Calu3 (cell line): ENCODE data around the gene ZNF3. TPM values are rescaled to one million over a fixed set of nuclear protein-coding genes. Genes with fewer than 3 reads are reported as not detected.

ENCODE experiments used
- BruUV-seq: library from RNA; stranded (reverse); fragments of 400-500 nt; replicated peaks from 2 replicates; lab custom pipeline; 2021; lab: Mats Ljungman, UMichigan
- CTCF ChIA-PET: fragments of 300-600 bp; sonication (Branson Sonifier 250); formaldehyde crosslinking; loops from one replicate; lab custom pipeline; 2022; ENCODE audit warnings: antibody characterized with exemption; lab: Charles Lee
- DNase-seq: peaks from one replicate; pipeline ENCODE4 v3.0.0; 2022
- H3K27ac Mint-ChIP-seq: one replicate; pipeline ENCODE4 v1.8.0; 2022; ENCODE audit warnings: mixed read lengths; ENCODE audit not compliant: unreplicated experiment
- H3K27me3 Mint-ChIP-seq: one replicate; pipeline ENCODE4 v1.8.0; 2022; ENCODE audit warnings: mixed read lengths; ENCODE audit not compliant: unreplicated experiment
- H3K36me3 Mint-ChIP-seq: one replicate; pipeline ENCODE4 v1.8.0; 2022; ENCODE audit warnings: mild to moderate bottlenecking, moderate library complexity, mixed read lengths; ENCODE audit not compliant: insufficient read depth, unreplicated experiment
- H3K4me1 Mint-ChIP-seq: one replicate; pipeline ENCODE4 v1.8.0; 2022; ENCODE audit warnings: mild to moderate bottlenecking, low read depth, mixed read lengths; ENCODE audit not compliant: unreplicated experiment
- H3K4me3 Mint-ChIP-seq: one replicate; pipeline ENCODE4 v1.8.0; 2022; ENCODE audit warnings: mild to moderate bottlenecking, low read depth, moderate library complexity, mixed read lengths; ENCODE audit not compliant: unreplicated experiment
- H3K9me3 Mint-ChIP-seq: one replicate; pipeline ENCODE4 v1.8.0; 2022; ENCODE audit warnings: low read depth, mixed read lengths; ENCODE audit not compliant: unreplicated experiment
- CTCF ChIP-seq: fragments of 200-600 bp; IDR thresholded peaks from one replicate; pipeline ENCODE4 v1.8.0; 2022; ENCODE audit warnings: antibody characterized with exemption; ENCODE audit not compliant: unreplicated experiment
- intact Hi-C: fragments of 100-400 bp; cut with micrococcal nuclease; formaldehyde crosslinking; loops from one replicate; pipeline ENCODE4 v1.10.0; 2022; ENCODE audit not compliant: unreplicated experiment
- total RNA-seq: library from RNA; stranded (reverse); gene quantifications from 2 replicates; pipeline ENCODE4 v1.2.3, GENCODE V29; 2022

ZNF3 gene
- total RNA-seq, 1 experiment from 2014 or later: 26.7 TPM

- no peak overlapping the region for H3K4me3 Mint-ChIP-seq
- no peak for TF ChIP-seq CTCF
- CTCF ChIA-PET: no interaction called here
- BruUV-seq: no TSS peak
- H3K4me1 Mint-ChIP-seq: no peaks in the 10 kb centered on the region
- H3K36me3 Mint-ChIP-seq: peaks cover 88% of the 10 kb centered on the region
- no peaks in the 10 kb centered on the region for H3K27me3 Mint-ChIP-seq
- no peak for DNase-seq
- intact Hi-C loops: no loop called here
- H3K27ac Mint-ChIP-seq: no peak overlapping the region
- H3K9me3 Mint-ChIP-seq: peaks cover 6% of the 10 kb centered on the region
Measured at GRCh38 chr7:100077205-100077604, 4.3 kb downstream of the ZNF3 start.

GRCh38 chr7:100075418-100075817 lies 6.1 kb downstream of the ZNF3 start:
- peaks cover 11% of the 10 kb centered on the region for H3K9me3 Mint-ChIP-seq
- no peak overlapping the region for H3K27ac Mint-ChIP-seq
- CTCF ChIA-PET: no interaction called here
- no TSS peak for BruUV-seq
- DNase-seq: no peak
- H3K27me3 Mint-ChIP-seq: no peaks in the 10 kb centered on the region
- H3K4me1 Mint-ChIP-seq: no peaks in the 10 kb centered on the region
- no peak overlapping the region for H3K4me3 Mint-ChIP-seq
- intact Hi-C loops: no loop called here
- no peak for TF ChIP-seq CTCF
- H3K36me3 Mint-ChIP-seq: peaks cover 90% of the 10 kb centered on the region

GRCh38 chr7:100074841-100075240 lies 6.7 kb downstream of the ZNF3 start:
- CTCF ChIA-PET: no interaction called here

GRCh38 chr7:100072462-100072861 lies 9.1 kb downstream of the ZNF3 start:
- Mint-ChIP-seq H3K36me3 (peaks cover 80% of the 10 kb centered on the region), H3K27me3 (no peaks in the 10 kb centered on the region), H3K4me3 (no peak overlapping the region), H3K4me1 (no peaks in the 10 kb centered on the region), H3K27ac (no peak overlapping the region), H3K9me3 (peaks cover 11% of the 10 kb centered on the region)
- CTCF ChIA-PET: no interaction called here
- BruUV-seq: no TSS peak
- DNase-seq: no peak
- intact Hi-C loops: no loop called here
- TF ChIP-seq CTCF: no peak

More at GRCh38 chr7:100074841-100075240, 6.7 kb downstream of the ZNF3 start:
- BruUV-seq: no TSS peak
- TF ChIP-seq CTCF: no peak
- H3K4me3 Mint-ChIP-seq: no peak overlapping the region
- H3K9me3 Mint-ChIP-seq: peaks cover 11% of the 10 kb centered on the region
- H3K4me1 Mint-ChIP-seq: no peaks in the 10 kb centered on the region
- no peak overlapping the region for H3K27ac Mint-ChIP-seq
- peaks cover 91% of the 10 kb centered on the region for H3K36me3 Mint-ChIP-seq
- intact Hi-C loops: no loop called here
- no peak for DNase-seq
- H3K27me3 Mint-ChIP-seq: no peaks in the 10 kb centered on the region
